OCI-LY1 (cell line): ENCODE measurements around the gene WASF1.

Experiments used
- H2AFZ ChIP-seq: fragments of 200-600 bp; sonication (generic), shearing (Covaris generic); 2 replicates; pipeline ENCODE4 v1.6.0; 2014; ENCODE audit warnings: antibody characterized with exemption, mild to moderate bottlenecking, low read length
- H3F3A ChIP-seq: fragments of 200-600 bp; sonication (generic), shearing (Covaris generic); 2 replicates; pipeline ENCODE4 v1.6.0; 2014; ENCODE audit warnings: mild to moderate bottlenecking, antibody characterized with exemption, low read length, moderate library complexity; ENCODE audit not compliant: insufficient read depth
- H3K27ac ChIP-seq: fragments of 200-600 bp; sonication (generic); 2 replicates; pipeline ENCODE4 v1.5.1; 2014; ENCODE audit warnings: low read length, mixed run types, mild to moderate bottlenecking, low read depth; ENCODE audit not compliant: poor library complexity, severe bottlenecking
- H3K27me3 ChIP-seq: fragments of 200-600 bp; sonication (generic); 2 replicates; pipeline ENCODE4 v1.6.0; 2014; ENCODE audit warnings: antibody characterized with exemption, mild to moderate bottlenecking, low read length, moderate library complexity; ENCODE audit not compliant: insufficient read depth
- H3K36me3 ChIP-seq: fragments of 200-600 bp; sonication (generic); 2 replicates; pipeline ENCODE4 v1.6.1; 2014; ENCODE audit warnings: mild to moderate bottlenecking, antibody characterized with exemption, low read length, moderate library complexity, mixed read lengths; ENCODE audit not compliant: insufficient read depth
- H3K4me1 ChIP-seq: fragments of 200-600 bp; sonication (generic); 2 replicates; pipeline ENCODE4 v1.5.1; 2014; ENCODE audit warnings: mild to moderate bottlenecking, low read length, moderate library complexity; ENCODE audit not compliant: insufficient read depth, severe bottlenecking
- H3K4me2 ChIP-seq: fragments of 200-600 bp; sonication (generic), shearing (Covaris generic); 2 replicates; pipeline ENCODE4 v1.6.1; 2014; ENCODE audit warnings: low read length
- H3K4me3 ChIP-seq: fragments of 200-600 bp; sonication (generic); 2 replicates; pipeline ENCODE4 v1.5.1; 2014; ENCODE audit warnings: low read length, low read depth, mild to moderate bottlenecking, mixed read lengths; ENCODE audit not compliant: poor library complexity, severe bottlenecking
- H3K79me2 ChIP-seq: fragments of 200-600 bp; shearing (Covaris generic); 2 replicates; pipeline ENCODE4 v1.6.1; 2016; ENCODE audit warnings: mixed run types, low read length, mixed read lengths; ENCODE audit not compliant: insufficient read depth
- H3K9ac ChIP-seq: fragments of 200-600 bp; sonication (generic), shearing (Covaris generic); 2 replicates; pipeline ENCODE4 v1.6.1; 2014; ENCODE audit warnings: mild to moderate bottlenecking, low read length, mixed read lengths
- H3K9me2 ChIP-seq: fragments of 200-600 bp; sonication (generic), shearing (Covaris generic); 2 replicates; pipeline ENCODE4 v1.6.1; 2014; ENCODE audit warnings: low read depth, mild to moderate bottlenecking, low read length, mixed read lengths
- H3K9me3 ChIP-seq: fragments of 200-600 bp; shearing (Covaris generic); 2 replicates; pipeline ENCODE4 v1.6.1; 2014; ENCODE audit warnings: low read length, mixed read lengths
- H4K20me1 ChIP-seq: fragments of 200-600 bp; sonication (generic), shearing (Covaris generic); 2 replicates; pipeline ENCODE4 v1.6.0; 2016; ENCODE audit warnings: mild to moderate bottlenecking, low read length; ENCODE audit not compliant: insufficient read depth
- CTCF ChIP-seq: fragments of 200-600 bp; sonication (generic), shearing (Covaris generic); IDR thresholded peaks from 2 replicates; pipeline ENCODE4 v1.5.1; 2017; ENCODE audit warnings: mild to moderate bottlenecking, antibody characterized with exemption, low read length, moderate library complexity, mixed read lengths
- EZH2 ChIP-seq: fragments of 200-600 bp; sonication (generic), shearing (Covaris generic); IDR thresholded peaks from 2 replicates; pipeline ENCODE4 v1.8.0; 2017; ENCODE audit warnings: borderline replicate concordance, mixed run types, mild to moderate bottlenecking, antibody characterized with exemption, low read length, moderate library complexity, mixed read lengths

Gene WASF1

GRCh38 chr6:110158479-110158878 lies 21.0 kb downstream of the WASF1 start:
- H3K9me3 ChIP-seq = 0 out of 2 replicates have a peak, but pooled peaks cover 2% of the 10 kb centered on the region
- no peak for TF ChIP-seq EZH2
- no peak for TF ChIP-seq CTCF
- no peaks in the 10 kb centered on the region for H3K27me3 ChIP-seq
- H3K36me3 ChIP-seq = no peaks in the 10 kb centered on the region
- H4K20me1 ChIP-seq = no peaks in the 10 kb centered on the region
- no peaks in the 10 kb centered on the region for H3K4me1 ChIP-seq
- no peaks in the 10 kb centered on the region for H3K79me2 ChIP-seq
- H3K9me2 ChIP-seq = no peaks in the 10 kb centered on the region; the same call in 1 of the 2 replicates
- H3K4me3 ChIP-seq = no peak overlapping the region
- no peak overlapping the region for H3K4me2 ChIP-seq
- no peak overlapping the region for H2AFZ ChIP-seq
- no peaks in the 10 kb centered on the region for H3F3A ChIP-seq
- H3K9ac ChIP-seq = no peak overlapping the region
- no peak overlapping the region for H3K27ac ChIP-seq

- Histone ChIP-seq H3K9me3 (no peaks in the 10 kb centered on the region), H3K27ac (no peak overlapping the region), H4K20me1 (no peaks in the 10 kb centered on the region), H3F3A (no peaks in the 10 kb centered on the region), H3K4me2 (no peak overlapping the region), H3K36me3 (no peaks in the 10 kb centered on the region), H3K9me2 (no peaks in the 10 kb centered on the region), H3K27me3 (no peaks in the 10 kb centered on the region), H3K4me3 (no peak overlapping the region), H3K4me1 (no peaks in the 10 kb centered on the region), H3K79me2 (no peaks in the 10 kb centered on the region), H2AFZ (no peak overlapping the region), H3K9ac (no peak overlapping the region)
- TF ChIP-seq EZH2 (no peak), CTCF (no peak)
Measured at GRCh38 chr6:110147870-110148269, 31.6 kb downstream of the WASF1 start.

GRCh38 chr6:110140650-110141049 lies 38.8 kb downstream of the WASF1 start:
- no peak overlapping the region for H3K9ac ChIP-seq
- H3K36me3 ChIP-seq = no peaks in the 10 kb centered on the region
- H3K9me2 ChIP-seq = no peaks in the 10 kb centered on the region
- H3K4me3 ChIP-seq = no peak overlapping the region
- H4K20me1 ChIP-seq = no peaks in the 10 kb centered on the region
- H2AFZ ChIP-seq = no peak overlapping the region
- H3K4me1 ChIP-seq = no peaks in the 10 kb centered on the region
- no peaks in the 10 kb centered on the region for H3K27me3 ChIP-seq
- H3K79me2 ChIP-seq = no peaks in the 10 kb centered on the region
- H3F3A ChIP-seq = no peaks in the 10 kb centered on the region
- no peak for TF ChIP-seq CTCF
- no peak for TF ChIP-seq EZH2
- H3K27ac ChIP-seq = no peak overlapping the region
- H3K4me2 ChIP-seq = no peak overlapping the region
- H3K9me3 ChIP-seq = peaks cover 4% of the 10 kb centered on the region; the same call in 1 of the 2 replicates
